ENCODE measurements around the gene MTFP1. TPM values are rescaled to one million over a fixed set of nuclear protein-coding genes. Genes with fewer than 3 reads are reported as not detected.

Gene MTFP1
- total and polyA plus RNA-seq, 10 donors = 9.9 to 36.8 (median 19.9) TPM

- WGBS, 5 donors = 92 to 95% (median 93%) methylated on average over 4 of the region's 4 CpGs
- intact Hi-C loops (cut with DNase I; ENCODE audit: low total_unique reads) = no loop called here
- DNase-seq = no peak
- TF ChIP-seq POLR2AphosphoS5 (IDR thresholded peaks at IDR 0.05) = no peak
- no peak for TF ChIP-seq CTCF (IDR thresholded peaks at IDR 0.05 in 8 of 11, conservative IDR thresholded peaks at IDR 0.05 in 3 of 11)
- TF ChIP-seq POLR2A (IDR thresholded peaks at IDR 0.05) = no peak
- Histone ChIP-seq H3K27ac (no peak overlapping the region), H3K9me3 (no peaks in the 10 kb centered on the region), H3K4me3 (no peak overlapping the region), H3K36me3 (peaks cover 0 to 61% (median 7%) of the 10 kb centered on the region in 6 donors), H3K27me3 (replicated peaks in 1 of 7) (no peaks in the 10 kb centered on the region), H3K4me1 (no peaks in the 10 kb centered on the region)
Measured at GRCh38 chr22:30413001-30413400, 12.6 kb upstream of the MTFP1 start.

- H3K36me3 ChIP-seq = peaks cover 0 to 64% (median 12%) of the 10 kb centered on the region in 6 donors
- H3K27ac ChIP-seq = no peak overlapping the region
Measured at GRCh38 chr22:30413745-30414524, 11.6 kb upstream of the MTFP1 start.

GRCh38 chr22:30414525-30415047 lies 11.0 kb upstream of the MTFP1 start:
- Histone ChIP-seq H3K4me1 (no peaks in the 10 kb centered on the region), H3K9me3 (no peaks in the 10 kb centered on the region), H3K27ac (no peak overlapping the region), H3K27me3 (replicated peaks in 1 of 7) (no peaks in the 10 kb centered on the region), H3K4me3 (no peak overlapping the region), H3K36me3 (peaks cover 0 to 64% (median 14%) of the 10 kb centered on the region in 6 donors)
- no peak for TF ChIP-seq CTCF (IDR thresholded peaks at IDR 0.05 in 8 of 11, conservative IDR thresholded peaks at IDR 0.05 in 3 of 11)
- TF ChIP-seq POLR2AphosphoS5 (IDR thresholded peaks at IDR 0.05) = no peak
- no peak for TF ChIP-seq POLR2A (IDR thresholded peaks at IDR 0.05)
- WGBS, 5 donors = 84 to 89% (median 87%) methylated on average over 4 of the region's 4 CpGs
- intact Hi-C loops (cut with DNase I; ENCODE audit: low total_unique reads) = no loop called here
- DNase-seq = no peak

More at GRCh38 chr22:30413745-30414524, 11.6 kb upstream of the MTFP1 start:
- no peak for TF ChIP-seq POLR2A (IDR thresholded peaks at IDR 0.05)
- no peak for TF ChIP-seq CTCF (IDR thresholded peaks at IDR 0.05 in 8 of 11, conservative IDR thresholded peaks at IDR 0.05 in 3 of 11)
- TF ChIP-seq POLR2AphosphoS5 (IDR thresholded peaks at IDR 0.05) = no peak
- H3K4me3 ChIP-seq = no peak overlapping the region
- no peak for DNase-seq
- H3K27me3 ChIP-seq (replicated peaks in 1 of 7) = no peaks in the 10 kb centered on the region
- no peaks in the 10 kb centered on the region for H3K9me3 ChIP-seq
- H3K4me1 ChIP-seq = no peaks in the 10 kb centered on the region
- intact Hi-C loops (cut with DNase I; ENCODE audit: low total_unique reads) = no loop called here
- 78 to 85% (median 82%) methylated on average over 5 of the region's 5 CpGs for WGBS, 5 donors

- H3K9me3 ChIP-seq = no peaks in the 10 kb centered on the region
- H3K27ac ChIP-seq = no peak overlapping the region
- peaks cover 0 to 61% (median 14%) of the 10 kb centered on the region in 6 donors for H3K36me3 ChIP-seq
- peaks cover 0 to 10% (median 0%) of the 10 kb centered on the region in 6 donors for H3K4me1 ChIP-seq
- H3K4me3 ChIP-seq = no peak overlapping the region
- intact Hi-C loops (cut with DNase I; ENCODE audit: low total_unique reads) = no loop called here
- WGBS, 5 donors = 70 to 94% (median 89%) methylated on average over 2 of the region's 2 CpGs
- no peaks in the 10 kb centered on the region for H3K27me3 ChIP-seq (replicated peaks in 1 of 7)
- TF ChIP-seq POLR2AphosphoS5 (IDR thresholded peaks at IDR 0.05) = no peak
- no peak for TF ChIP-seq CTCF (IDR thresholded peaks at IDR 0.05 in 8 of 11, conservative IDR thresholded peaks at IDR 0.05 in 3 of 11)
- TF ChIP-seq POLR2A (IDR thresholded peaks at IDR 0.05) = no peak
- no peak for DNase-seq
Measured at GRCh38 chr22:30416403-30416802, 9.2 kb upstream of the MTFP1 start.

Measured in spleen (tissue), 11 donors.